Activated naive CD4-positive, alpha-beta T cell treated with anti-CD3 and anti-CD28 coated beads, Interleukin-2, amount 50 U/mL, for 16 hours (primary cell): ENCODE measurements around the gene ABI3BP.

Source experiments
- DNase-seq: peaks from one replicate; pipeline ENCODE4 v3.0.0-alpha.2; 2020

The ABI3BP gene

DNA sequence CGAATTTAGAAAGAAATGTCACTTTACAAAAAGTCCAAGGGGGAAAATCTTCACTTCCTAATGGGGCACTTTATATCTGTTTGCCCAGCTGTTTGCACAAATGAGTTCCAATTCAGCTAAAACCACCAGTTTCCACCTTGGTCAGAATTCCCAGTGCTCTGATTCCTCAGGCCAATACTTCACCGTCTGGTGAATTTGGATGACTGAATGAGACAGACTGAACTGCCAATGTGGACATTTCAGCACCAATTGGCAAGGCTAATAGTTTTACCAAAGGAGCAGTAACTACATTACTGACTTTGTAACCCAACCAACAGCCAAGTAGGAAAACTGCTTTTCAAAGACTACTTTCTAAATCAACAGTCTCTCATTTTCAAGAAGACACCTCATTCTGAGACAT is 51.8 kb downstream of the ABI3BP start:
- DNase-seq, result no peak

DNA sequence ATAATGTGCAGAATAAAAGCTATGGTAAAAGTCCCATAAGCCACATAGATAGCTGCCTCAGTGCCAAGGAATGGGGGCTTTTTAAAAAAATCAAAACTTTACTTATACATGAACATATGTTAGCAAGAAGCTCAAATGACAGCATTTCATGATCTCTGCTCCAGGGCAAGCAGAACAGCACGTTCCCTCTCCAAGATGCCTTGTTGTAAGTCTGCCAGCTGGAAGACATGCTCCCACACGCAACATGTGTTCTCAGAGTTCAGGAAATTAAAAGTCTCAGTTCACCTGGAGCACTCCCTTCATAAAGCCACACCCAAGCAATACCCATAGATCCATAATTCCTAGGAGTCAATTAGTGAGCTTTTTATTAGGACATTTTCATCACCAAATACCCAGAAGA is 52.2 kb downstream of the ABI3BP start:
- no peak for DNase-seq

DNA sequence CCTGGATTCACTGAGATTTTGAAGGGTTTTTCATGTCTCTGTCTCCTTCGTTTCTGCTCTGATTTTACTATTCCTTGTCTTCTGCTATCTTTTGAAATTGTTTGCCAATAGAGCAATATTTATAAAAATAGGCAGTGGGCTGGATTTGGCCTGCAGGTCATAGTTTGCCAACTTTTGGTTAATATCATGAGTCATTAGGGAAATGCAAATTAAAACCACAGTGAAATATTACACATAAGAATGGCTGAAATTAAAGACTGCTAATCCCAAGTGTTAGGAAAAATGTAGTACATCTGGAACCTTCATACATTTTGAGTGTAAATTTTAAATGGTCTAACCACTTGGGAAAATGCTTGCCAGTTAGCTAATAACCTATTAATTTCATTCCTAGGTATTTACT is 56.3 kb downstream of the ABI3BP start:
- no peak for DNase-seq

DNA sequence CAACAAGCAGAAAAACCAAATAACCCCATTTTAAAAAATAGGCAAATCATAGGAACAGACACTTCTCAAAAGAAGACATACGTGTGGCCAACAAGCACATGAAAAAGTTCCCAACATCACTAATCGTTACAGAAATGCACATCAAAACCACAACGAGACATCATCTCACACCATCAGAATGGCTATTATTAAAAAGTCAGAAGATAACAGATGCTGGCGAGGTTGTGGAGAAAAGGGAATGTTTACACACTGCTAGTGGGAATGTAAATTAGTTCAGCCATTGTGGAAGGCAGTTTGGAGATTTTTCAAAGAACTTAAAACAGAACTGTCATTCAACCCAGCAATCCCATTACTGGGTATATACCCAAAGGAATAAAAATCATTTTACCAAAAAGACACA is 60.7 kb downstream of the ABI3BP start:
- no peak for DNase-seq

DNA sequence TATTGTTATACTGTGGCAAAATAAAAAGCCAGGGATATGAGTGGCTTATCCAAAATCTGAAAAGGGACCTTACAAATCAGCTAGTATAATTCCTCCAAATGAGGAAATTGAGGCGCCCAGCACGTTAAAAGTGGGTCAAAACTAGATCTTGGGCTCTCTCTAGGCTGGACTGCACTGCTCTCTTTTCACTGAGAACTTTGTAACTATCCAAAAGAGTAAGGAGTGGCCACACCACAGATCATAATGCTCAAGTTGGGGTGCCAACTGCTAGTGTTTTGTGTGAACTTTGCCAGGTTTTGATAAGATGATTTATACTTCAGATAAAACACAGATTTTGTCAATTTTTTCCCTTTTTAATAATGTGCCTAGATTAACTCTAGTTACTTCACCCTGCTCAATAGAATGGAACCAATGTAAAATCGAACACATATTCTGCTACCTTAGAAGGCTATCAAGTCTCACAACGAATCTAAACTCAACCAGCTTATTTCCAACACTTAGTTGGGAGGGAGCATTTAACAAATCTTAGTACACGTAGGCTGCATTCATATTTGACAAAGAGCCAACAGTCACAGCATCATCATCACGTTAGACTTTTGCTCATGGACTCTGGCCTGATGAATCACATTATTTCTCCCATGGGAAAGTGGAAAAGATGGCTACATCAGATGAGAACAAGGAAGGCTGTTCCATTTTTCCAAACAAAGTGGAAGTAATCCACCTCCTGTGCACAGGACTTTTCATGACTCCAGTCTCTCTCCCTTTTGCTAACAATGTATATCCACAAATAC is 64.4 kb downstream of the ABI3BP start:
- DNase-seq, result no peak

DNA sequence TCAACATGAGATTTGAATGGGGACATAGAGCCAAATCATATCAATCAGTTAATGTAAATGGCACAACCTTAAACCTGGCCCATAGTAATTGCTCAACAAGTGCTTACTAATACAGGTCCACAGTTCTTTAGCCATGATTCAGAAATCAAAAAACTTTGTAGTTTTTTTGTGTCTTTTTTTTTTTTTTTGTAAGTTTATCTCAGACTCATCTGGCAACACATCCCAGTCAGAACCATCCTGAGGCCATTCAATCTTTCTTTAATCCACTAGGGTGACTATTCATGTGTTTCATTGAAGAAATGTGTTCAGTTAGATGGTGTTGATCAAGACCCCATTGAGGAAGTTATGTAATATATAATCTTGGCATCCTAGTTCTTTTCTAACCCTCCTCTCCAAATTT is 65.4 kb downstream of the ABI3BP start:
- no peak for DNase-seq

DNA sequence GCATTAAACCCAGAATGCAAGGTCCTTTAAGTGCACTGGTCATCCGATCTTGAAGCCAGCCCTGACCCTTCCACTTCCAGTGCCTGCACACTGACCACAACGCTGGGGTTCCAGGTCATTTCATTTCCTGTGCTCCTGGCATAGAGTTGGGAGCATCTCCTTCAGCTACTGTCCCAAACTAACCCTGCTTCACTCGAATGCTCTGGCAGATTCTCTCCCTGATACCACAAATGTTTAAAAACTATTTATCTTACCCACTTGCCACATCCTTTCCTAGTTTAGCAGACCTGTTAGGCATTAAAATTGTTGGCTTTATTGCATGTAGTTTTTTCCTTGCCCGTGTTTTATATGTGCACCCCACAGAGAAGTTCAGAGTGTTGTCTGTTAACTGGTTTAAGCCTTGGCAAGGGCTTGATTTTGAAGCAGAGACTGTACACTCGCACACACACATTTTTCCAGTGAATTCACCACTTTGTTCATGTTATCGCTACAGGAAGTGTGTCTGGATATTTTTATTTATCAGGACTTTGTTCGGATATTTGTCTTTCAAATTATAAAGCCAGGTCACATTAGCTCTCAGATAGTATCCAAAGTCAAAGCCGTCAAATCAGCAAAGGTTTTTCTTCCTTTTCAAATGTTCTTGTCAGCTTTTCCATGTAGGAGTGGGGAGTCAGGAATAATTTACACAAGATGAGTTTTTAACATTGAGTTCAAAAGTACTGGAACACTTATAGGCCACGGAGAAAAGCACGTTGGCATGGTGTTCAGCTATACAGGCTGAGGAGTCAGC is 77.3 kb downstream of the ABI3BP start:
- no peak for DNase-seq

DNA sequence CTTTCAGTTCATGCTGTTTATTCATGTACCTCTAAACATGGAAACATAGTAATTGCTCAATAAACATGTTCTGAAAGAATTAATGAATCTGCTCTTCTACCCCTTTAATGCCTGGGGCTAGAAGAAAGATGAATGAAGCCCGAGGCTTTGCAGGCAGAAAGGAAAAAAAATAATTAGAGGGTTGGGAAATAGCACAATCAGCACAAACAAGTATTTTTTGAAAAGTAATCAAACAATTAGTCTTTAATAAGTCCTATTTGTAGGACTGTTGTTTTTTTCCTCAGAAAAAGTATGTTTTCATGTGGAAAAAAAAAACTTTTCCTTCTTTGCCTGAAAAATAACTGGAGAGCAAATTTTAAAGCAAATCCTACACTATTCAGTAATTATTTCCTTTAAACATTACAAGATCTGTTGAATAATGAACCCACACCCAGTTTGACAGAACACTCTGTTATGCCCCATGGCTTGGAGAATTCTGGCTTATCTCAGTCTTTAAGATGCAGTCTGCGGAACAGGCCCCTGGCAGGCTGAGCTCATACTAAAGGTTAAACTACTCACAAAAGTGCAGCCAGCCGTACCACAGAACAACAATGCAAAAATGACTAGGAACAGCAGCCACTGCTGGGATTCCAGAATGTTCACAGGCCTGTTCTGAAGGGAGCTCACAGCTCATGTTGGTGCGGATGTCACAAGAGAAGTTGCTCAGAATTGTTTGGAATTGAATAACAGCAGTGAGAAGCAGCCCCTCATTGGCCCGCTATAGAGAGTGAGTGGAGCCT is 79.2 kb downstream of the ABI3BP start:
- DNase-seq, result no peak

DNA sequence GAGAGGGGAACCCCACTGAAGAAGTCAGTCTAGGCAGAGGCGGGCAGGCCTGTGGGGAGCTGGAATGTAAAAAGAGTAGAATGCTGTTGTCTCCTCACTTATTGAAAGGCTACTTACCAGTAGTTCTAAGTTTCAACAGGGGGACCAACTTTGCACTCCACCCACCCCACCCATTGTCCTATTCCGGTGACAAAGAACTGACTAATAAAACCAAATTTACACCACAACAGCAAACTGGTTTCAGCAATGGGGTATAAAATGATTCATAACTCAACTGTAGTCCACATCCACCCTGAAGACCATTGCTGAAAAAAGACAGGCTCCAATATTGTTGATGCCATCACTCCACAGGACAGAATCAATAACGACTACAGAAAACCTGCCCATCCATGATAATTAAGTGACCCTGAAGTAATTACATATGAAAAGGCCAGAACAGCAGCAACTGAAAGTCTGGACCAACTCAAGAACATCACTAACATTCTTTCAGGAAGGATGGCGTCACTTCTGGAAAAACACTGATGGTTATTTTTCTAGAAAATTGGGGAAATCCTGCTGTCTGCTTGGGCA is 80.2 kb downstream of the ABI3BP start:
- DNase-seq, result no peak

DNA sequence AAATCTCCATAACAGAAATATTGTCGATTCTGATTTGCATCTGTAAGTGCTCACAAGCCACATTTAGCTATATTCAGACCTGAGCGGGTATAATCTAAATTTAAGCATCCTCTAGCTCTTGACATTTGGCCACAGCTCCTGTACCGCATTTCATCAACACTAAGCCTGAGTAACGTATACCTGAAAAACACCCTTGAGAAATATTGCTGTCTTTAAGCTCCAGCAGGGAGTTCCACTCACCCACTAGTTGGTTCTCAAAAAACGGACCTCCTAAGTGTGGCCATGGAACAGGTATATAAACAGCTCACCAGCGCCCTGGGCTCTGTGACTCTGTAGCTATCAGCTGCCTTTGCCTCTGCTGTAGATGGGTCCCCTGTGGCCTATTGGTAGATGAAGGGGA is 80.7 kb downstream of the ABI3BP start:
- no peak for DNase-seq

DNA sequence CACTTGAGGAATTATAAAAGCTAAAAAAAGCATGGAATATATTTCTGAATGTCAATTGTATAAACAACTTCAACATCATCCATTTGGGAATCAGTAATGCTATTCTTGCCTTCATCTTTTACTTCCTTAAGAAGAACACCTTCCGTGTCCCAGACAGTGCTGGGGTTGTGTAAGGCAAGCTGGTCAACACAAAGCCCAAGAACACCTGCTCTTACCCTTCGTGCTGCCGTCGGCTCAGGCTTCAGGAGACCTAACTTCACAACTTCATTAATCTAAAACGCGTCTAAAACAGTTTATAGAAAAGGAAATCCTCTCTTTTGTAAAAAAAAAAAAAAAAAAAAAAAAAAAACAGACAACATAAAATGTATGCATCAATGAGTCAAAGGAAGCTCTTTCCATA is 81.3 kb downstream of the ABI3BP start:
- no peak for DNase-seq

DNA sequence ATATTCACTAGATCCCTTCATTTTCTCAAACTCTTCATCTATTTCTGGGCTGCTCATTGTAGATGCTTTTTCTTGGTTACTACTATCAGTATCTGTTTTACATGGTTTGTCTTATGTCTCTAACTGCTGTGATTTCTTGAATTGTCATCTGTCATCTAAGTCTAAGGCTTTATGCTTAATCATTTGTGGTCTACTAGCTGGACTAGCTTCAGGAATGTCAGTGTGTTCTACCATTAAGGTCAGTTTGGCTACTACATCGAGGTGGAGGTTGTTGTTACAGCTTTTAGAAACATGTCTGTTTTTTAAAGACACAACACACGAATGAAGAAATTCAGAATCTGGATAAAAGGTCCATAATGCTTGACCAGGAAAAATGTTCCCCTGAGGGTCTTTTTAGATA is 82.2 kb downstream of the ABI3BP start:
- DNase-seq, result no peak

DNA sequence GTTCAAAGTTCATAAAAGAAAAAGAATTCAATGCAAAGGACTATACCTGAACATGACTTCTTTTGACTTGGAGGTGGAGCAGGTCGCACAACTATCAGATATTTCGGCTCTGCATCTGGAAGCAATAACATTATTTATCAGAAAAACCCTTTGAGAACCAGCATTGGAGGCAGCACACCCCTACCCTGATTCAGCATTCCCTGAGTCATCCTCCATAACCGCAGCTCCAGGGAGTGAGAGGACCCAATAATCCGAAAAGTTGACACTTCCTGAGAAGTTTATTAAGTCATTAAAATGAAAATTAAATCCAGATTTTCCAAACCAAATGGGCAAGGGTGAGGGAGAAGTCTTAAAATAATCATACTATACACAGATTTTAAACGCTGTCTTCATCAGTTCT is 90.6 kb downstream of the ABI3BP start:
- DNase-seq, result no peak

DNA sequence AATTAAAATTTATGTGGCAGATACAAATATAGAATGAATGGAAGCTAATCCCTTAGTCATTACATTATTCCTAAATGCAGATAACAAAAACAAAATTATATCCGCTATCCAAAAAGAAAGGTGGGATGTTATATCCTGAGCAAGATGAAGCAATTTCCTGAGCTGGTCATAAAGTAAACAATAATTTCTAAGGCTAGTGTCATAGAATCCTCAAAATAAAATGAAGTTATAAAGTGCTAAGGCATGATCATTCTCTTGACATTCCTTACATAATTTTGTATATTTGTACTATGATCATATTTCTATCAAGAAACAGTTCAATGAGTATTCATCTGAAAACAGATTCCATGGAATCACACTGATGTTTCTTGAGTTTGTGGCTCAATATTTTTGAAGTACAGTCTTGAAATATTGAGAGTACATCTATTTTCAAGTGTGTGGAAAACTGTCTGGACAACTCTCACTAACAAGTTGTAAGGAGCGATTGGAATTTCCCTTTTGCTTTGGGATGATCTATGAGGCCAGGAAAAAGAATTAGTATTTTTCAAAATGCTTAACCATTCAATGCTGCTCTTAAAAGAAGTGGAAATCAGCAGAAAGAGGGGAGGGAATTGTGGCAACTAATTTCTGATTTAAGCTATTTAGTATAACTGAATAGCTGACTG is 92.4 kb downstream of the ABI3BP start:
- no peak for DNase-seq

DNA sequence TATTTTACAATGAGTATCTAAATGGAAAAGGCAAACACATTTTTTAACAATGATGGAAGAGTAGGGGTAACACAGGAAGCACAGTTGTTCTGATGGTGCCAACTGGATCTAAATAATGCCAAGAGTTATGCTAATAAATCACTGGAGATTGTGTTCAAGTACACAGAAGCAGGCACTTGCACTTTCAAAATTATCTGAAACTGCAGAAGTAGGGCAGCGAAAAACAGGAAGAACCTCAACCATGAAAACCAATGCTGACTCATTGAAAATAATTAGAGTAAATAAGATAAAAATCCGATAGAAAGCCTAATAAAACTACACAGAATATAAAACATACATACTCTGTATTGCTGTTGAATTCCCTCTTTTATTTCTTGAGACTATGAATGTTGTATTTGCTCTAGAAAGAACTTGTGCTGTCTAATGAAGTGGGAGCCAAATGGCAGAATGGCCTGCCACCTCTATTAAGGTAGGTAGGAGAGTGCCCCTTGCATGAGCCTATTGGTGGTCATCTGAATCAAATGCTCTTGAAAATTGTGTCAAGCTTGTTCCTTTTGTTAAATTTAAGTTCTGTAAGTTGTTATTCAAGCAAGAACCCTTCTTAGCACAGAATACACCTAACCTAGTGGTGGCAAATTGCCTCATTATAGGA is 93.7 kb downstream of the ABI3BP start:
- DNase-seq, result no peak

DNA sequence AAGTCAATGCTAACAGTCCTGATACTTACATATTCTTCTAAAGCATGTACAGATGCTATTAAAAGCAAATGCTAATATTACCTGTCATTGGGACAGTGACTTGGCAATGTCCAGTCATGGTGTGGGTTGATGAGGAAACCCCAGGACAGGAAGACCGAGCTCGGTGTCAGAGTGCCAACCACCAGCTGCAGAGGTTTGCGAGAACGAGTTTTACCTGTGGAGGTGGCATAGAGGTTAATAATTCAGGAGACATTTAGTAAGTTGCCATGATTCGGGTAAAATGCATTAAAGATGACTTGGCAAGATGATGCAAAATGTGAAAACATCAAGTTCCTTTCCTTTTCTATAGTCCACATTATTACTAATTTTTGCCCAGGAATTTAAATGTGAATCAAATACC is 94.5 kb downstream of the ABI3BP start:
- DNase-seq, result no peak

DNA sequence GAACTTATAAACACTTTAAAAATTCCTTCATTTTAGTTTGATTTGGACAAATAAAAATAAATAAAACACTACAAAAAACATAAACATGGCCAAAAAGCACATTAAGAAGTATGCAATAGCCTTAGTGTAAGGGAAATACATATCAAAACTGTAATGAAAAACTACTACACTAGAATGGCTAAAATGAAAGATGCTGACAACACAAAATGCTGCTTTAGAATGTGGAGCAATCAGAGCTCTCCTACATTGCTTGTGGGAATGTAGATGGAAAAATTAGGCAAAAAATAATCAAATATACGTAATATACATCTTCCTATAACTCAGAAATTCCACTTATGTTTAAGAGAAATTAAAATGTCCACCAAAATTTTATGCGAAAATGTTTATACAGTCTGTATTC is 96.2 kb downstream of the ABI3BP start:
- no peak for DNase-seq

DNA sequence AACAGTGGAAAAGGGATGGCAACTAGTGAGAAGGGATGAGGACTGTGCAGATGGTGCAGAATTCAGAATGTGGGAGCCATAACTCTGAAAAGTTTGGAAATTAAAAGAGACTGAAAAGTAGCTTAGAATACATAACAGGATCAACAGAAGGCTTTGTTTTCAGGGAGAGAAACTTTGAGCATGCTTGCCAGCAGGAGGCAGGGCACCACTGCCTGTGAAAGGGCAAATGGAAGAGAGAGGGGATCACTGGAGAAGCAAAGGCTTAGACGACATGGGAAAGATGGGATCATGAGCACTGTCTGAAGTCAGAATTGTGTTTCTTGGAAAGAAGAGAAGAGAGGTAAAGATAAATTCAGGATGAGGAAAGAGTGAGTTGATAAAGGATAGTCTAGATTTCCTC is 99.6 kb downstream of the ABI3BP start:
- no peak for DNase-seq

DNA sequence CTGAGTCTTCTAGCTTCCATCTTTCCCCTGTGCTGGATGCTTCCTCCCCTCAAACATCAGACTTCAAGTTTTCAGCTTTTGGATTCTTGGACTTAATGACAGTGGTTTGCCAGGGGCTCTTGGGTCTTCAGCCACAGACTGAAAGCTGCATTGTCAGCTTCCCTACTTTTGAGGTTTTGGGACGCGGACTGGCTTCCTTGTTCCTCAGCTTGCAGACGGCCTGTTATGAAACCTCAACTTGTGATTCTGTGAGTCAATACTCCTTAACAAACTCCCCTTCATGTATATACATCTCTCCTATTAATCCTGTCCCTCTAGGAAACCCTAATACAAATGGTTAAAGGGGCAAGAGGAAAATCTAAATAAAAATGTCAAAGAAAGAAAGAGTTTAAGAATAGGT is 100.1 kb downstream of the ABI3BP start:
- no peak for DNase-seq

DNA sequence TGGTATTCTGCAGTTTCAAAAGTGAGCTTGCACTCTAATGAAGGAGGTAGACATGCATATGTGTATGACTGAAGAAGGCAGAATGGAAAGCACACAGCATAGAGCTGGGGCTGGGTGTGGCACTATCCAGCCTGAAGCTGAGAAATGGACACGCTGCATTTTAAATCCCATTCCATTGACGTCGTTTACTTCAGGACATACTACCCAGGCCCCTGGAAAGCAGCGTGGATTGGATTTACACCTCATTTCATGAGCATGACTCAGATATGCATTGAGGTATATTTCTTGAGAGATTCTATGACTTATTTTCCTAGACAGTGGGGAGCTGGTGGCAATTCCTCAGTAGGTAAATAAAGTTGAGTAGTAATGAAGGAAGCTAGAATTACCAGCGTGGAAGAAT is 101.4 kb downstream of the ABI3BP start:
- DNase-seq, result no peak

DNA sequence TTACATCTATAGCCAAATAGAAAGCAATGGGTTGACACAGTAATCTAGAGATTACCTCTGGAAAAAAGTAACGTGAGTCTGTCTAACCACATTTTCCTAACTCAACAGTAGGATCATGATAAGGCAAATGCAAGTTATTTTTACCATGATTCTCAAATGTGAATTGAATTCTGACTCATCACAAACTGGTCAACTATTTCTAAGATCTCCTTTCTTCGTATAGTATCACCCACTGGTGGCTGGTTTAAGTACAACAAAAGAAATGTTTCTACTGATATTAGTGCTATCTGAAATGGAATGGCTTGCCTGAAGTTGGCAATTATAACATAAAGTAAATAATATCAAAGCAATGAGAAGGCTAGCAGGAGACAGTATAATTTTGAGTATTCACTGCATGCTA is 102.2 kb downstream of the ABI3BP start:
- DNase-seq, result no peak

DNA sequence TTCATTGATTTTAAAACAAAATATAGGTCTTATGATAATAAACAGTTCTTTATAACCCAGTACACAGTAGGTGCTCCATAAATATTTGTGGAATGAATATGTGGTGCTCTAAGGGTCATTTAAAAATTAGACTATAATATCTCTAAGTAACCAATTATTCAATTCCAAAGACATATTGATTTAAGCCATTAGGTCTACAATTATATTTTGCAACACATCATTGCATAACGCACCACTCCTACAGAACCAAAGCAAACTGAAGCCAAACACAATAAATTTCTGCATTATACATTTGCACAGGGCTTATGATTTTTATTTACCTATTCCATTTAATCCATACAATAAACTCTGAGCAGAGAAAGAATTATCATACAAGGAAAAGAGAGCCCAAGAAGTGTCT is 104.3 kb downstream of the ABI3BP start:
- no peak for DNase-seq
